ENCODE results near the gene MED8.

Gene MED8, protein sequence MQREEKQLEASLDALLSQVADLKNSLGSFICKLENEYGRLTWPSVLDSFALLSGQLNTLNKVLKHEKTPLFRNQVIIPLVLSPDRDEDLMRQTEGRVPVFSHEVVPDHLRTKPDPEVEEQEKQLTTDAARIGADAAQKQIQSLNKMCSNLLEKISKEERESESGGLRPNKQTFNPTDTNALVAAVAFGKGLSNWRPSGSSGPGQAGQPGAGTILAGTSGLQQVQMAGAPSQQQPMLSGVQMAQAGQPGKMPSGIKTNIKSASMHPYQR

DNA sequence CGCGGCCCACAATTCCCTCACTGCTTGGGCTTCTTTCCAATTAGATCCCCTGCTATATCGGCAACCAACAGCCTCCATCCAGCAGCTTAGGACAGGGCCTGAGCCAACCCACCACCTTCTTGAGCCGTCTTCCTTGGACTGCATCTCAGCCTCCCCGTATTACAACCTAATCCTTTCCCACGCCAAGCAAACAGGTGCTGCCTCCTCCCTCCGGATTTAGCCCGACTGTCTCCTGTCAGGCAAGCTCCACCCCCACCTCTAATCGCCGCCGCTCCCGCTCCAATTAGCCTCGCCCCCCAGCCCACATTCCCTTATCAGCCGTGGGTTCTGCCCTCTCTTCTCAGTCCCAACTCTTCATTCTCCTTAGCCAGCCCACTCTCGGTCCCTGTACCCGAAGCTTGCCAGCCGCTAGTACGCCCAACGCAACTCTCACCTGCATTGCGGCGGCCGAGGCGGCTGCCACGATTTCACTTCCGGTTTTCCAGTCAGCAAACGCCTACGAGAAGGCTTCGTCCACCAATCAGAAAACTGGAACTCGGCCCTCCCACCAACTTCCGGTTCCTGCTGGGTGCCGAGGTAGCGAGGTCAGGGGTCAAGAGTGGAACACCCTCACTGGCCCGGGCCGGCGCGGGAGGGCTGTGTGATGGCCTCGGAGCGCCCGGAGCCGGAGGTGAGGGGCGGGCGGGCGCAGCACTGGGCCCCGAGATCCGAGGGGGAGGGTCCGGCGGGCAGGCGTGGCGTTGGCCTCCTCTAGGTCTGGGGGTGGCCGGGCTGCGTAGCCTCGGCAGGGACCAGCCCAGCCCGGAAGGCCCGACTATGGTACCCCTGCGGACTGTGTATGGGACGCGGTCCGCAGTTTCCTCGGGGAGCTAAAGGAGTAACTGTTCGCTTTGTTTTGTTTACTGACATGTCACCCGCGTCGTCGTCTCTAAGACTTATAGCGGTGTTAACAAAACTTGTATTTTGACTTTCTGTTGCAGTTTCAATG, at the start of gene MED8, which contains the start of gene SZT2:
TSS of gene MED8 (minus strand) at position 475 of the 988 bp plus-strand sequence. CDS start at position 439, 36 bp downstream.
TSS of gene SZT2 (plus strand) at position 574 of the 988 bp plus-strand sequence. CDS start at position 644, 70 bp downstream.
- DNase-seq (ENCODE audit: low read depth), result peak; percentile 88

DNA sequence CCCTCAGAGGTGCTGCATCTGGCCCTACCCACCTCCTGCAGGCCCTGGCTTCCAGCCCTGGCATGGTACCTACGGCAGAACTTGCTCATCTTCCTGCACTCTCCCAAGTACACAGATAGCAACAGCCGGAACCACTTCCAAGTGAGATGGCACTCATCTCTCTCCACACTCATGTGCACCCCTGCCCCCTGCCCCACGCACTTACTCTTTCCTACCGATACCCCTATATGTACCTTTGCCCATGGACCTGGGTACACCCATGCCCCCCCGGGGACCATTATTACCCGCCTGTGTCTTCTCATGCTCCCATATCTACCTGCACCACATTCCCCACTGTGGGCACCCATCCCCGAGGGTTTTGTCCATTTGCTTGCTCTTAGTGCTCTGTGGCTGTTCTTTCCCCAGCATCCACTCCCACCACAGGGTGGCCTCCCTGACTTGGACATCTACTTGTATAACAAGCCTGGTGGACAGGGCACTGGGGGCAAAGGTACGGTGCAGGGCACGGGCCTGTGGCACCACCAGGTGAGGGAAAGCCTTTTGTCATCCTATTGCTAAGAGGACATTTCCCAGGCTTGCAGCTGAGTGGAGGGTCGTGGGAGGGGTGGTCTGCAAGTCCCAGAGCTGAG, 49.5 kb upstream of the MED8 start:
- no peak for DNase-seq (ENCODE audit: low read depth)

DNA sequence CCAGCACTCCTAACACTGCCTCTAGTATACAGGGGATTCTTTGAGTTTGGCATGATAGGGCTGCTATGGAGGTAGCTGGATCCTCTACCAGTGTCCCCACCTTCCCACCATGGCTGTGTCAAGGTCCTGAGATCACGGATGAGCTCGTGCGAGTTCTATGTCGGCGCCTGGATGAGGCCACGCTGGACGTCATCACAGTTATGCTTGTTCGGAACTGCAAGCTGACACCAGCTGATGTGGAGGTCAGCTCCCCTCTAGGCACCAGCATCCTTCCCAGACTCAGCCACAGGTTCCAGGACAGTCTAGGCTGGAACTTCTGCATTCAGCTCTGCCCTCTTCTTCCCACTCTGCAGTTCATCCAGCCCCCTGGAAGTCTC, 49.0 kb upstream of the MED8 start:
- no peak for DNase-seq (ENCODE audit: low read depth)

- no peak for DNase-seq (ENCODE audit: low read depth)
These were observed 48.4 kb upstream of the MED8 start for GRCh38 chr1:43438006-43438405.

DNA sequence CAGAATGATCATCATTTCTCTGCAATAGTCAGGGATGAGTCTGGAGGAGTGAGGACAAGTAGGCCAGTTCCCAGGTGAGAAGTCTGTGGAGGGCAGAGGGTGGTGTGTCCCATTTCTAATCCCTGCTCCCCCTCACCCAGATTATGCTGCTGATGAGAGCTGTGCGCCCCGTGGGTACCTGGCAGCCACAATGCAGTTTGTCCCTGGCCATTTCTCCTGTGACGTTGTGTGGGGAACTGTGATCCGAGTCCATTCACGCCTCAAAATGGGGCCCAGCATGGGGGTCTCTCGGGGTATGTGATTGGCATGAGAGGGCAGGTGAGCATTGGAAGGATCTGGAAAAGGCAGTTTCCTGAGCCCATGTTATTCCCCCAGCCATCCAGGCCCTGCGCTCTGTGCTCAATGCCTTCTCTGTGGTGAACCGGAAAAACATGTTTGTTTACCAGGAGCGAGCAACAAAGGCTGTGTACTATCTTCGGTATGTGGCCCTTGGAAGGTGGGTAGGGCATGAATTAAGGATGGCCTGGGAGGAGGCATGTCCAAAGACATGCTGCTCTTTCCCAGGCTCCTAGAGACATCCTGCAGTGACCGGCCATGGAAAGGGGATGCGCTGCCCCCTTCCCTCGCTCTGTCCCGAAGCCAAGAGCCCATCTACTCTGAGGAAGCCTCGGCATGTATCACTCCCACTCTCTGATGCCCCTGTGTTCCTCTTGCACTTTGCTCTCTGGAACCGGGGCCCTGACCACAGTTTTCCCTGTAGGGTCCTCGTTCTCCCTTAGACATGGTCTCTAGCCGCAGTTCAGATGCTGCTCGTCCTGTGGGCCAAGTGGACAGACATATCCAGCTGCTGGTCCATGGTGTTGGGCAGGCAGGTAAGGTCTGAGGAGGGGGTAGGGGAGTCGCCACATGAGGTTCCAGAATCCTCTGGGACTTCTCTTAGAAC, 47.7 kb upstream of the MED8 start:
- no peak for DNase-seq (ENCODE audit: low read depth)

DNA sequence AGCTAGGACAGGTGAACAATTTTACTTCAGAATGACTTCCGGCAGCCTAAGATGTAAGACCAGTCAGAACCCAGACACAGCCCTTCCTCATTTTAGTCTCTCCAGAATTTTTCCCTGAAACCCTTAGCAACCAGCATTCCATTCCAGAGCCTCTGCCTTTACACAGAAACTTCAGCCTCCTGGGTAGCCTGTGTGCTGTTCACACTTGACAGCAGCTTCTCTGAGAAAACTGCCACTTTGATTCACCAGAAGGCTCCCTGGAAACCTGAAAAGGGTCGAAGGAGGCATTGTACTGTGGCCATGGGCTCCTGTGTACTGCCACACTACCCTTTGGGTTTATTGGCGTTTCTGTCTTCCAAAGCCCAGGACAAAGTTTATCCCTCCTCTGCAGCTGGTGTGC, 46.8 kb upstream of the MED8 start:
- DNase-seq (ENCODE audit: low read depth), result no peak

DNA sequence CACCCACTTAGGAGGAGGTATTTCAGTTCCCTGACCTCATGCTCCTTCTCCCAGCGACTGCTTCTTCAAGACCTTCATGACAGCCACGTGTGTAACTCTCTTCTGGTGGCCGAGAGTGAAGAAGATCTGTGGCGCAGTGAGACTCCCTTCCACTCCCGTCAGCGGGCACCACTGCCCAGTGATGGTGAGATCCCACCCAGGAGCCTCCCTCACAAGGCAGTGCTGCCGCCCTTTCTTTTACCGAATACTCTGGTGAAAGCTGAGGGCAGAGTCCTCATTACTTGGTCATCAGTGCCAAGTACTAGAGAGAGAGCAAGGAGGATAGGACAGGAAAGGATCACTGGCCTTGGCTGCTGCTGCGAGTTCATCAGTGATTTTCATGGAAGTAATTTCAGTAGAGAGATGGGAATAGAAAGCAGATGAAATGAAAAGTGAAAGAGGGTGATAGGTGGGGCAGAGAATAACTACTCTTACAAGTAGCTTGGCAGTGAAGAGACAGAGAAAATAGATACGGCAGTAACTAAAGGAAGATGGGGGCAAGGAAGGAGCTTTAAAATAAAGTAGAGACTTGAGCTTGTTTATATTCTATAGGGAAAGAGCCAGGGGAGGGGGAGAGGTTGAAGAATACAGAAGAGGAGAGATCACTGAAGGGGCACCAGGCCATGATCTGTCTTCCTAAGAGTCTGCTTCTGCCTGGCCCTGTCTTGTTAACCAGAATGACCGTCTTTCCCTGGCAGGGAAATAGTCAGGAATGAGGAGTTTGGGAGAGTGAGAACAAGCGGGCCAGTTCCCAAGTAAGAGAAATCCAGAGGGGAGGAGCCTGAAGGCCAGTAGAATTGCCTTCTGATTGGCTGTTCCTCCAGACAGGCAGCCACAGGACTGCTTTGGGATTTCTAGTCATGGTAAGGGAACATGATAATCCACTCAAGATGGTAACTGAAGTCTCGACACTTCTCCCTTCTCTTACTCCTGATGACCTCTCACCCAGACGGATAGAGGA, 45.8 kb upstream of the MED8 start:
- DNase-seq (ENCODE audit: low read depth), result no peak

- DNase-seq (ENCODE audit: low read depth), result no peak
These were observed 44.7 kb upstream of the MED8 start for GRCh38 chr1:43434256-43434655.

DNA sequence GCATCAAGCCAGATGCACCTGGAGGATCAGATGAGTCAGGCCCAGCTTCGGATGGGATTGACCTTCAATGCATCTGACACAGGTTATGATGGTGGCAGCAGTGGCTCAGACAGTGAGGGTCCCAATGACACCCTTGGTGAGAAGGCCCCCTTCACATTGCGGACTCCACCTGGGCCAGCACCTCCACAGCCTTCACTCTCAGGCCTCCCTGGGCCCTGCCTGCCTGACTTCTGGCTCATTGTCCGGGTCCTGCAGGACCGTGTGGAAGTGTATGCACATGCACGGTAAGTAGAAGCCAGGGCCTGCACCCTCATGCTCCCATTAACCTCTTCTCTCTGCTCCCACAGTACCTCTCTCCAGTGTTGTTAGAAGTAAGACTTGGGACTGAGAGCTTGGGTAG, 43.3 kb upstream of the MED8 start:
- no peak for DNase-seq (ENCODE audit: low read depth)

DNA sequence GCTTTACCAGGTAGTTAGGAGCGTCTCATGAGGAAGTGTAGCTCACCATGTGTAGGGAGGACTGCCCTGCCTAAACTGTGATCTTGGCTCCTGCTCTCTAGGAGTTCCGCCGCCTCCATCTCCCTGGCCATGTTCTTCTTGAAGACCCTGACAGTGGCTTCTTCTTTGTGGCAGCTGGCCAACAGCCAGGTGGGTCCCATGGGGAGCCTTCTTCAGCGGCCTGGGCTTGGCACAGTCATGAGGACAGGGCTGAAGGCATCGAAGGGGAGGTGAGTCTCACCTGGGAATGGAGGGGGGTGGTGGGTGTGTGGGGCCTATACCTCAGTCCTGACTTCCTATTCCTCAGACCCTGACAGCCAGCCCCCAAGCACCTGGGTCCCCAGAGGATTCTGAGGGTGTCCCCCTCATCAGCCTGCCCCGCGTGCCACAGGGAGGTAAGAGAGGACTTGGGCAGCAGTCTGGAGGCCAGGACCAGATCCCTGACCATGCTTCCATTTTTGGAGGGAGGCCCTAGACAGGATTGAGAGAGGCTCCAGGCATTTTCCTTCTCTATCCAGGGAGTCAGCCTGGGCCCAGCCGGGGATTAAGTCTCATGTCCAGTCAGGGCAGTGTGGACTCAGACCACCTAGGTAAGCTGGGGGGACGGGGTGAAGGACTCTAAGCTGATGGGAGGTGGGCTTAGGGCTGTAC, 42.7 kb upstream of the MED8 start:
- no peak for DNase-seq (ENCODE audit: low read depth)

GRCh38 chr1:43431676-43432075, 42.1 kb upstream of the MED8 start:
- DNase-seq (ENCODE audit: low read depth), result no peak

GRCh38 chr1:43430831-43431230, 41.2 kb upstream of the MED8 start:
- no peak for DNase-seq (ENCODE audit: low read depth)

DNA sequence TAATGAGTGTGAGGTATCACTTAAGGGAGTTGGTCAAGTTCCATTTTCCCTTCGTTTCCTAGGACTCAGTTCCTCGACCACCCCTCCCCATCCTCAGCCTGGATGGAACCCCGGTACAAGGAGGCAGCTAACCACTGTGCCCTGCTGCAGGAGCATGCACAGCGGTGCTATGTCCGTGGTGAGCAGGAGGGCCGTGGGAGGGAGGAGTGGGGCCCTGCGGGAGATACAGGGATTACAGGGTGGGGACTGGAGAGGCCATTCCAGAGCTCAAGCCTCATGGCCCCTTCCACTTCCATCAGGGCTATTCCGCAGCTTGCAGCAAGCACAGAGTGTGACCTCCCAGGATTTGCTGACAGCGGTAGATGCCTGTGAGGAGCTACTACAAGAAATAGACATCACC, 38.3 kb upstream of the MED8 start:
- DNase-seq (ENCODE audit: low read depth), result no peak

DNA sequence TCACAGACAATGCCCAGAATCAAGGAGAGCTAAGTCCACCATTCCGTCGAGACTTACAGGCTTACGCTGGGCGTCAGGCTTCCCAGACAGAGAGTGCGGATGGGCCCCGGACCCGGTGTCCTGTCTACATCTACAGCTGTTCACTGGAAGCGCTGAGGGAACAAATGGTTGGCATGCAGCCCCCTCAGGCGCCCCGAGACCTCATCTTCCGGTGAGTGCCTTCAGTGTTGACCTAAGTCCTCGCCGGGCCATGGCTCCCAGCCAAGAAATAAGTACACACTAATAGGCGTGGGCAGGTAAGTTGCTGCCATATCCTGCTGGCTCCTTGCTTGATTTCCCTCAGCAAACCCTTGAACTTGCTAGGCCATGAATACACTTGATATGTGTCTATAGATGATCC, 37.9 kb upstream of the MED8 start:
- DNase-seq (ENCODE audit: low read depth), result no peak

DNA sequence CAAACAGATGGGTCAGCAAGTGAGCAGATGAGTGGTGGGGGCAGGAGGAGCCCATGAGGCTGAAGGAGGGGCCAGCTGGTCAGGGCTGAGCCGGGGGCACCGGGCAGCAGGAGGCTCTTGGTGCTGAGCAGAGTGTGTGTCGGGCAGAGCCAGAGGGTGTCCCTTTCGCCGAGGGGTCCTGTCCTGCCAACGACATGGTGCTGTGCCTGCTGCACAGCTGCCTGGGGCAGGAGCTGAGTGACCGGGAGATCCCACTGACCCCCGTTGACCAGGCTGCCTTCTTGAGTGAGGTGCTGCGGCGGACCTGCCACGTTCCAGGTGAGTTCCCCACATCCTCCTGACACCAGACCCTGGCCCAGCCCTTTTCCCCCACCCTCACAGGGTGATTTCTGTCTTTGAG, 36.6 kb upstream of the MED8 start:
- DNase-seq (ENCODE audit: low read depth), result no peak

- no peak for DNase-seq (ENCODE audit: low read depth)
These were observed 35.4 kb upstream of the MED8 start for GRCh38 chr1:43425045-43425444.

- no peak for DNase-seq (ENCODE audit: low read depth)
These were observed 34.3 kb upstream of the MED8 start for GRCh38 chr1:43423672-43424550.

GRCh38 chr1:43422995-43423671, 33.5 kb upstream of the MED8 start:
- no peak for DNase-seq (ENCODE audit: low read depth)

All from stimulated activated CD4-positive, alpha-beta T cell treated with anti-CD3 and anti-CD28 coated beads, Interleukin-2, amount 100 ng/mL, for 4 hours (primary cell).